Vagina (tissue), 2 donors: Measurements from ENCODE around the gene PHC2. TPM values are rescaled to one million over a fixed set of nuclear protein-coding genes. Genes with fewer than 3 reads are reported as not detected.

ENCODE experiments used
- DNase-seq, 2 donors: peaks; one replicate each; pipeline ENCODE4 v3.0.0-alpha.2; 2017; ENCODE audit errors: extremely low spot score in 2 of 2
- H3K27ac ChIP-seq: fragments of 200-600 bp; sonication (generic); one replicate; pipeline ENCODE4 v1.5.1; 2019
- H3K27me3 ChIP-seq: fragments of 200-600 bp; sonication (generic); one replicate; pipeline ENCODE4 v1.5.1; 2019
- H3K36me3 ChIP-seq, 2 donors: fragments of 200-600 bp; sonication (generic); one replicate each; pipeline ENCODE4 v1.5.1; 2017 to 2019
- H3K4me1 ChIP-seq: fragments of 200-600 bp; sonication (generic); one replicate; pipeline ENCODE4 v1.5.1; 2019
- H3K4me3 ChIP-seq, 2 donors: fragments of 200-600 bp; sonication (generic); 1 replicate in 1 of 2; 2 replicates in 1 of 2; pipeline ENCODE4 v1.5.1; 2016 to 2019
- H3K9me3 ChIP-seq: fragments of 200-600 bp; sonication (generic); one replicate; pipeline ENCODE4 v1.5.1; 2019
- POLR2A ChIP-seq, 2 donors: fragments of 450-650 bp; IDR thresholded peaks; one replicate each; pipeline ENCODE4 v1.6.1; 2017; ENCODE audit warnings: antibody characterized with exemption in 2 of 2, mild to moderate bottlenecking in 2 of 2, moderate library complexity in 2 of 2
- POLR2AphosphoS5 ChIP-seq, 2 donors: sonication (generic); formaldehyde crosslinking; IDR thresholded peaks; one replicate each; pipeline ENCODE4 v1.9.0; 2017; ENCODE audit warnings: antibody characterized with exemption in 2 of 2, mild to moderate bottlenecking in 2 of 2, low read depth in 1 of 2; ENCODE audit not compliant: insufficient read depth in 1 of 2
- intact Hi-C: fragments of 100-400 bp; cut with DNase I; formaldehyde crosslinking; loops from one replicate; pipeline ENCODE4 v1.15.1; 2023
- total RNA-seq: library from RNA; depleted of rRNA; stranded (reverse); fragments of >200 nt; gene quantifications from one replicate; pipeline ENCODE4 v1.2.3, GENCODE V29; 2016
- TF ChIP-seq, protein P1 (sequence below), 3 experiments: fragments of 450-650 bp in 2 of 3; fragments of 200-600 bp in 1 of 3; sonication (generic) in 1 of 3; IDR thresholded peaks; one replicate each; pipeline ENCODE4 v1.5.1; 2017 to 2019; ENCODE audit warnings: antibody characterized with exemption in 3 of 3, mild to moderate bottlenecking in 2 of 3, moderate library complexity in 2 of 3

Gene PHC2
- total RNA-seq, 1 donor from 2014 or later = 97.2 TPM

DNA sequence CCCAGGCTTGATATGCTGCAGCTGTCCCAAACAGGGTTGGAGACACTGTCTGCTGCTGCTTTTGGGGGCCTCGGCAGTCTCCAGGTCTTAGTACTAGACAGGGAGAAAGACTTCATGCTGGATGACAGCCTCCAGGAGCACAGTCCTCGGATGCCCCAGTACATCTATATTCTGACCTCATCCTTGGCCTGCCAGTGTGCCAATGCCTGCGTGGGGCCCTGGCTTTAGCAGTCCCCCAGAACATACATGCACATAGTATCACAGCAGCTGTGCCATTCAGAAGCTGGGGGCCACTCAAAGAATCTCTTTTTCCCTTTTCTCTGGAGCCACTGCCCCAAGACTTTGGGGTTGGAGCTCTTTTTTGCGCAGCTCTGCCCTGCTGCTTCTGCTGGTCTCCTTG is 37.1 kb upstream of the PHC2 start:
- TF ChIP-seq POLR2AphosphoS5 (IDR thresholded peaks at IDR 0.05; ENCODE audit: insufficient read depth in 1 of 2, low read depth in 1 of 2) = no peak
- TF ChIP-seq, protein P1, sequence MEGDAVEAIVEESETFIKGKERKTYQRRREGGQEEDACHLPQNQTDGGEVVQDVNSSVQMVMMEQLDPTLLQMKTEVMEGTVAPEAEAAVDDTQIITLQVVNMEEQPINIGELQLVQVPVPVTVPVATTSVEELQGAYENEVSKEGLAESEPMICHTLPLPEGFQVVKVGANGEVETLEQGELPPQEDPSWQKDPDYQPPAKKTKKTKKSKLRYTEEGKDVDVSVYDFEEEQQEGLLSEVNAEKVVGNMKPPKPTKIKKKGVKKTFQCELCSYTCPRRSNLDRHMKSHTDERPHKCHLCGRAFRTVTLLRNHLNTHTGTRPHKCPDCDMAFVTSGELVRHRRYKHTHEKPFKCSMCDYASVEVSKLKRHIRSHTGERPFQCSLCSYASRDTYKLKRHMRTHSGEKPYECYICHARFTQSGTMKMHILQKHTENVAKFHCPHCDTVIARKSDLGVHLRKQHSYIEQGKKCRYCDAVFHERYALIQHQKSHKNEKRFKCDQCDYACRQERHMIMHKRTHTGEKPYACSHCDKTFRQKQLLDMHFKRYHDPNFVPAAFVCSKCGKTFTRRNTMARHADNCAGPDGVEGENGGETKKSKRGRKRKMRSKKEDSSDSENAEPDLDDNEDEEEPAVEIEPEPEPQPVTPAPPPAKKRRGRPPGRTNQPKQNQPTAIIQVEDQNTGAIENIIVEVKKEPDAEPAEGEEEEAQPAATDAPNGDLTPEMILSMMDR (IDR thresholded peaks at IDR 0.05) = no peak
- TF ChIP-seq POLR2A (IDR thresholded peaks at IDR 0.05) = no peak
- H3K9me3 ChIP-seq = no peaks in the 10 kb centered on the region
- DNase-seq = no peak

DNA sequence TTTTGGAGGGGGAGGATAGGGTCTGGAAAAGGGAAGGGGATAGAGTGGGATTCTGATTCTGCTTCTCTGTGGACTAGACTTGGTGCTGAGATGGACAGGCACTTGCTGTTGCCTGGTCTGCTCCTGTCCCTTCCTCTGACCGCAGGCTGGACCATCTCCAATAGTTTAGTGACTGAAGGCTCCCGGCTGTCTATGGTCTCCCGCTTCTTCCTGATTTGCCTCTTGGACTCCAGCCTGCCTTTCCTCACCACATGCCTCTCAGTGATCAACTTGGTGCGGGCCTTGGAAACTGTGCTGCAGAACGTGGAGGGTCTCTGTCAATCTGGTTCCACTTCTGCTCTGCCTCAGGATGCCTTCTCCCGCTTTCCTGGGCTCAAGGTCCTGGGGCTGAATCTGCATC is 35.3 kb upstream of the PHC2 start:
- H3K4me3 ChIP-seq = no peak overlapping the region
- no peaks in the 10 kb centered on the region for H3K4me1 ChIP-seq
- no peaks in the 10 kb centered on the region for H3K27me3 ChIP-seq
- DNase-seq = no peak
- intact Hi-C loops = loop anchor here (10.0 kb wide), 2 partner anchors 101 to 181 kb away; no protein-coding TSS in a partner anchor
- H3K36me3 ChIP-seq = no peaks in the 10 kb centered on the region
- no peaks in the 10 kb centered on the region for H3K9me3 ChIP-seq
- no peak for TF ChIP-seq POLR2AphosphoS5 (IDR thresholded peaks at IDR 0.05; ENCODE audit: insufficient read depth in 1 of 2, low read depth in 1 of 2)
- TF ChIP-seq, protein P1 (IDR thresholded peaks at IDR 0.05) = no peak
- no peak for TF ChIP-seq POLR2A (IDR thresholded peaks at IDR 0.05)
- H3K27ac ChIP-seq = no peak overlapping the region

More for the DNA sequence above, 37.1 kb upstream of the PHC2 start:
- no peak overlapping the region for H3K27ac ChIP-seq
- H3K4me1 ChIP-seq = peaks cover 12% of the 10 kb centered on the region
- H3K36me3 ChIP-seq = no peaks in the 10 kb centered on the region
- H3K4me3 ChIP-seq = no peak overlapping the region
- H3K27me3 ChIP-seq = no peaks in the 10 kb centered on the region
- intact Hi-C loops = loop anchor here (10.0 kb wide), 2 partner anchors 103 to 183 kb away; no protein-coding TSS in a partner anchor

DNA sequence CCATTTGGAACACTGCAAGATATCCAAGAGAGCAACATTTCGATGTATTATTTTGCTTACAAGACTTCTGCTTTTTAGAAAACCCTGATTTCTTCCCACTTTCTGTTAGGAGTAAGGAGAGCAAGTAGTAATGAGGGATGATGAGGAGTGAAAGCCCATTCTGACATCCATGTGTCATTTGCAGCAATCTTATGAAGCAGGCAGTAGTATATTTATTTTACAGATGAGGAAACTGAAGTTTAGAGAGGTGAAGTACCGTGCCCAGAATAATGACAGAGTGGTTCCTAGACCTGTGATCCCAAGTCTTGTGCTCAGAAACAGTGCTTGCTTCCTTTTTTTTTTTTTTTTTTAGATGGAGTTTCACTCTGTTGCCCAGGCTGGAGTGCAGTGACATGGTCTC is 34.4 kb upstream of the PHC2 start:
- H3K27me3 ChIP-seq = no peaks in the 10 kb centered on the region
- no peaks in the 10 kb centered on the region for H3K9me3 ChIP-seq
- intact Hi-C loops = loop anchor here (10.0 kb wide), 2 partner anchors 101 to 181 kb away; no protein-coding TSS in a partner anchor
- no peaks in the 10 kb centered on the region for H3K36me3 ChIP-seq
- H3K27ac ChIP-seq = no peak overlapping the region
- DNase-seq = no peak
- TF ChIP-seq, protein P1 (IDR thresholded peaks at IDR 0.05) = no peak
- TF ChIP-seq POLR2A (IDR thresholded peaks at IDR 0.05) (no peak), POLR2AphosphoS5 (IDR thresholded peaks at IDR 0.05; ENCODE audit: insufficient read depth in 1 of 2, low read depth in 1 of 2) (no peak)
- no peak overlapping the region for H3K4me3 ChIP-seq
- no peaks in the 10 kb centered on the region for H3K4me1 ChIP-seq

DNA sequence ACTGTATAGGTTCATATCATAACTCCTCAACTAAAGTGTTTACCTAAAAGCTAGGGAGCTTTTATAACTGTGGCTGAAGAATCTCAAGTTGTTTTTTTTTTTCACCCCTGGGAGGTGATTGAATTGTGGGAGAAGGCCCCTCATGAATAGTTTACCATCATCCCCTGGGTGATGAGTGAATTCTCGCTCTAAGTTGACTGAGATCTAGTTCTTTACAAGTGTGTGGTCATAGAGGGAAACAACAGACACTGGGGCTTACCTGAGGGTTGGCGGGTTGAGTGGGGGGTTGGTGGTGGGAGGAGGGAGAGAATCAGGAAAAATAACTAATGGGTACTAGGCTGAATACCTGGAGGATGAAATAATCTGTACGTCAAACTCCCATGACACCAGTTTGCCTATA is 33.7 kb upstream of the PHC2 start:
- intact Hi-C loops = loop anchor here (10.0 kb wide), 2 partner anchors 100 to 180 kb away; no protein-coding TSS in a partner anchor
- no peaks in the 10 kb centered on the region for H3K27me3 ChIP-seq
- no peak for DNase-seq
- H3K9me3 ChIP-seq = no peaks in the 10 kb centered on the region
- no peaks in the 10 kb centered on the region for H3K4me1 ChIP-seq
- no peak for TF ChIP-seq POLR2A (IDR thresholded peaks at IDR 0.05)
- TF ChIP-seq POLR2AphosphoS5 (IDR thresholded peaks at IDR 0.05; ENCODE audit: insufficient read depth in 1 of 2, low read depth in 1 of 2) = no peak
- TF ChIP-seq, protein P1 (IDR thresholded peaks at IDR 0.05) = no peak
- H3K27ac ChIP-seq = no peak overlapping the region
- no peak overlapping the region for H3K4me3 ChIP-seq
- H3K36me3 ChIP-seq = no peaks in the 10 kb centered on the region

DNA sequence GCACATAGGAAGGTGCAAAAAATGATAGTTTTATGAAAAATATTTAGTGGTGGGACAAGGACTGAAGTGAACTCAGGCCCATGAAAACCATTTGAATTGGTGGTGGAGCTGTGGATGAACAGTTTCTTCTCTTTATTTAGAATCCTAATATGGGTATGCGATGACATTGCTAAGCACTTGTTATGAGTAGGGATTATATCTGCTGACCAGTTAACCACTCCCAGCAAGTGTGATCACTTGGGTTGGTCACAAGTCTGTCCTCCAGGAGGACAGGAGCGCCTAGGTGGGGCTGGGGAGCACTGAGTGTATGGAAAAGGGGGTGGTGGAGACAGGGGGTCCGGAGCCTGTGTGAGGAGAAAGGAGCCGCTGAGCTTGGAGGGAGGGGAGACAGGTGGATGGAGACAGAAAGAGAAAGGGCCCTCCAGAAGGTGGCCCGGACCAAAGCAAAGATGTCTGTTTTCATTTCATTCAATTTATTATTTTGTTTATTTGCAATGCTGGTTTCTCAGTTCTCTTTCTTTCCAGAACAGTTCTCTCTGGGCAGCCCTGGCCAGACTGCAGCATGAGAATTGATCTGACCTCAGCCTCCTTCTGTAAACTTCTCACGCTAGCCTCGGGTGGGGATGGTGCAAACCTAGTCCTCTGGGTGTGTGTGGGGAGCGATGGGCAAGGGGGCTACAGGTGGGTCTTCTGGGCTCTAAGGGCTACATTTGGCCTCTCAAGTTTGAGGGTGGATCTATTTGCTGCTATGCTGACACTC is 31.7 kb upstream of the PHC2 start:
- Histone ChIP-seq H3K36me3 (no peaks in the 10 kb centered on the region), H3K27me3 (no peaks in the 10 kb centered on the region), H3K27ac (no peak overlapping the region), H3K9me3 (no peaks in the 10 kb centered on the region), H3K4me1 (peaks cover 8% of the 10 kb centered on the region), H3K4me3 (no peak overlapping the region)
- DNase-seq = peak in 1 of 2 donors; percentile 89
- TF ChIP-seq, protein P1 (IDR thresholded peaks at IDR 0.05) = no peak
- TF ChIP-seq POLR2A (IDR thresholded peaks at IDR 0.05) (no peak), POLR2AphosphoS5 (IDR thresholded peaks at IDR 0.05; ENCODE audit: insufficient read depth in 1 of 2, low read depth in 1 of 2) (no peak)
- intact Hi-C loops = loop anchor here (10.0 kb wide), 2 partner anchors 98 to 178 kb away; no protein-coding TSS in a partner anchor
